Tibial artery (tissue), 4 donors: ENCODE measurements around the gene SDHC.
"Not testable (repeated sequence)": the region's sequence is repeated elsewhere in the genome, so short reads cannot be mapped to it uniquely, and the experiment has no call there.

Source experiments
- DNase-seq, 2 donors: peaks; one replicate each; pipeline ENCODE4 v3.0.0-alpha.2; 2019
- H3K27ac ChIP-seq, 2 donors: fragments of 200-600 bp; sonication (generic) in 1 of 2; 1 replicate in 1 of 2; 2 replicates in 1 of 2; pipeline ENCODE4 v1.5.1; 2018 to 2019; ENCODE audit warnings: mild to moderate bottlenecking in 1 of 2
- H3K27me3 ChIP-seq, 2 donors: fragments of 200-600 bp; sonication (generic) in 1 of 2; one replicate each; pipeline versions ENCODE4 v1.5.1 to v1.6.0; 2016 to 2019
- H3K36me3 ChIP-seq, 3 donors: fragments of 200-600 bp; sonication (generic) in 2 of 3; one replicate each; pipeline ENCODE4 v1.5.1; 2016 to 2019; ENCODE audit warnings: mild to moderate bottlenecking in 2 of 3
- H3K4me1 ChIP-seq, 4 donors: fragments of 200-600 bp; sonication (generic) in 2 of 4; 1 replicate in 3 of 4; 2 replicates in 1 of 4; pipeline ENCODE4 v1.5.1; 2016 to 2019
- H3K4me3 ChIP-seq, 2 donors: fragments of 200-600 bp; sonication (generic) in 1 of 2; 1 replicate in 1 of 2; 2 replicates in 1 of 2; pipeline ENCODE4 v1.5.1; 2018 to 2019; ENCODE audit warnings: mild to moderate bottlenecking in 2 of 2
- H3K9me3 ChIP-seq, 3 donors: fragments of 200-600 bp; sonication (generic) in 1 of 3; one replicate each; pipeline ENCODE4 v1.5.1; 2016 to 2019
- CTCF ChIP-seq, 2 experiments: fragments of 200-600 bp in 1 of 2; fragments of 450-650 bp in 1 of 2; IDR thresholded peaks; one replicate each; pipeline ENCODE4 v1.5.1; 2017 to 2019; ENCODE audit warnings: antibody characterized with exemption in 2 of 2, mild to moderate bottlenecking in 1 of 2, moderate library complexity in 1 of 2
- intact Hi-C: fragments of 100-400 bp; cut with DNase I; formaldehyde crosslinking; loops from one replicate; pipeline ENCODE4 v1.15.0; 2023; ENCODE audit warnings: low total_unique reads

The SDHC gene

GRCh38 chr1:161407451-161407985 is 93.3 kb downstream of the SDHC start:
- TF ChIP-seq CTCF (IDR thresholded peaks at IDR 0.05), result no peak
- no peaks in the 10 kb centered on the region for H3K9me3 ChIP-seq
- no peaks in the 10 kb centered on the region for H3K36me3 ChIP-seq
- no peak for DNase-seq
- H3K4me1 ChIP-seq, result no peaks in the 10 kb centered on the region
- no peak overlapping the region for H3K27ac ChIP-seq
- no peaks in the 10 kb centered on the region for H3K27me3 ChIP-seq
- intact Hi-C loops, result no loop called here
- H3K4me3 ChIP-seq, result no peak overlapping the region

DNA sequence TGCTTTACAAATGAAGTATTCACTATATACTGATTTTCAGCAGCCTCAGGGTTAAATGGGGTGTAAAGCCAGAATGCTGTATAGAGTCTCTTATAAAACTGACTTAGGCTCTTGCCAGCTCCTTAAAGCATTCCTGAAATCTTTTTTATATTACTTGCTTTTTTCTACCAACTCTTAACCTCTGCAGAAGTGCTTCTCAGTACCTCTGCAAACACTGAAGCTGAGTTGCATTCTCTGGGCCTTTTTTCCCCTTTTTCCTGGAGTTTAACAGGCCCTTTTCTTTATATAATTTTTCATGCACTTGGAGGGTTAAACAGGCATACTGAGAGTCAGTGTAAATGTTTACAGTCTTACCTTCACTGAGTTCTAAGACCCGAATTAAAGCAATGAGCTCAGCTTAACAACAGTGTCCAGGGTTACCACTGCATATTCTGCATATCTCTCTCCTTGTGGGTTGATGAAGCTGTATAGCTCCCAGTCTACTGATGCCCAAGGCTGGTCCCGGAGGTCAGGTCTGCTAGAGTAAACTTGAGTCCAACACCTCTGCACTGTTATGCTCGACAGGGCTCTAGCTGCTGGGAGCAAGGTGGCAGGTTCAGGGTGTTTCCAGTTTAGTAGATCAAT is 94.4 kb downstream of the SDHC start:
- H3K36me3 ChIP-seq, result no peaks in the 10 kb centered on the region
- H3K4me3 ChIP-seq, result no peak overlapping the region
- H3K4me1 ChIP-seq, result no peaks in the 10 kb centered on the region
- no peaks in the 10 kb centered on the region for H3K27me3 ChIP-seq
- no peaks in the 10 kb centered on the region for H3K9me3 ChIP-seq
- no peak for DNase-seq
- no peak for TF ChIP-seq CTCF (IDR thresholded peaks at IDR 0.05)
- no peak overlapping the region for H3K27ac ChIP-seq
- intact Hi-C loops, result no loop called here

GRCh38 chr1:161409848-161410635 is 95.9 kb downstream of the SDHC start:
- H3K9me3 ChIP-seq, H3K36me3 ChIP-seq, intact Hi-C loops, H3K27ac ChIP-seq, H3K4me3 ChIP-seq, DNase-seq, H3K27me3 ChIP-seq, H3K4me1 ChIP-seq: not testable (repeated sequence)

GRCh38 chr1:161410636-161410970 is 96.4 kb downstream of the SDHC start:
- H3K4me1 ChIP-seq, DNase-seq, H3K36me3 ChIP-seq, H3K27ac ChIP-seq, H3K27me3 ChIP-seq, H3K9me3 ChIP-seq, H3K4me3 ChIP-seq, intact Hi-C loops: not testable (repeated sequence)
